HPDE6-E6E7 (cell line): ENCODE data around the gene MLIP.
"Not testable (repeated sequence)": the region's sequence is repeated elsewhere in the genome, so short reads cannot be mapped to it uniquely, and the experiment has no call there.

Experiments
- DNase-seq: peaks from one replicate; pipeline ENCODE4 v3.0.0; 2011; ENCODE audit warnings: missing footprints; ENCODE audit errors: extremely low spot score

The MLIP gene

DNA sequence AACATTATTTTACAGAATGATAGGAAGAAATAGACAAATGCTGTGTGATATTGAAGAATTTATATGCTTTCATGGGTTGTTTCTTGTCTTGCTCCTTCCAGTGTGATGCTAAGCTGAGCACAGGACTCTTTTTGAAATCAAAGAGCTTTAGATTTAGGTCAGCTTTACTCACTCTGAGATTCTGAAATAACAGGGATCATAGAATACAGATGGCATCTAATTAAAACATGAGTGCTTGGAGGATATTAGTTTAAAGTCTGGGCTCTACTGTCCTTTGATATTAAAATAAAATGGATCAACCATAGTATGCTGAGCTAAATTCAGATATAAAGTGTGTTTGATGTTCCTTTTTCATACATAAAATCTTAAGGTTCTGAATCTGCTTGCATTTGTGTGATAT, 29.6 kb downstream of the MLIP start:
- no peak for DNase-seq

DNA sequence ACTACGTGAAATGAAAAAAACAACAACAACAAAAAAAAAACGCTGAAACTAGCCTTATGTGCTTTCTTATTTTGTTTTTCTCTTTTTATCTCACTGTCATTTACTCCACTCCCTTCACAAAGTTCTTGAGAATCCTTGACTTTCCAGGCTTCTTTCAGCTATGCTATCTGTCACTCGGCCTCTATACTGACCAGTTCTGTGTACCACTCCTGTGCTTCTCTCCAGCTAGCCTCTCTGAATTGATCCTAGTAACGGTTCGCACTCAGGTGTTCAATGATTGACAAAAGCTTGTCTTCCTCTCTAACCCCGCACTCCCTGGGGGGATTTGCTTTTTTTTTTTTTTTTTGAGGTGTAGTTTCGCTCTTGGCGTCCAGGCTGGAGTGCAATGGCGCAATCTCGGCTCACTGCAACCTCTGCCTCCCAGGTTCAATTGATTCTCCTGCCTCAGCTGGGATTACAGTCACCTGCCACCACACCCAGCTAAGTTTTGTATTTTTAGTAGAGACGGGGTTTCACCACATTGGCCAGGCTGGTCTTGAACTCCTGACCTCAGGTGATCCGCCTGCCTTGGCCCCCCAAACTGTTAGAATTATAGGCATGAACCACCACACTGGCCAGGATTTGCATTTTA, 31.8 kb downstream of the MLIP start:
- DNase-seq = no peak

DNA sequence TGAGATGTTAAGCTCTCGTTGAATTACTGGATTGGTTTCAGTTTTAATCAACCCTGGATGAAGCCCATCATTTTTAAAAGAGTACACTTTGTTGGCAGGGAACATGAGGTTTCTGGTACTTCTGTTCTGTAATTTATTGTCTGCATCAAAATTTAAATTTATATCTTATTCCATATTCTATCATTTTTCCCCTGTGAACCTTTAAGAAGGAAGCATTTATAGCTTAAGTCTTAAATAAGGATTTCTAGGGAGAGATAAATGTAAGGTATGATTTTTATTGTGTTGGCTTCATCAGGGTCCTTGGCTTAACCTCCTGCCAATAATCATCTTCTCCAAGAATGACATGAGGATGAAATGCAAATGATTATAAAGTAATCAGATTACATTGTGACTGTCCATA, 40.6 kb downstream of the MLIP start:
- no peak for DNase-seq

DNA sequence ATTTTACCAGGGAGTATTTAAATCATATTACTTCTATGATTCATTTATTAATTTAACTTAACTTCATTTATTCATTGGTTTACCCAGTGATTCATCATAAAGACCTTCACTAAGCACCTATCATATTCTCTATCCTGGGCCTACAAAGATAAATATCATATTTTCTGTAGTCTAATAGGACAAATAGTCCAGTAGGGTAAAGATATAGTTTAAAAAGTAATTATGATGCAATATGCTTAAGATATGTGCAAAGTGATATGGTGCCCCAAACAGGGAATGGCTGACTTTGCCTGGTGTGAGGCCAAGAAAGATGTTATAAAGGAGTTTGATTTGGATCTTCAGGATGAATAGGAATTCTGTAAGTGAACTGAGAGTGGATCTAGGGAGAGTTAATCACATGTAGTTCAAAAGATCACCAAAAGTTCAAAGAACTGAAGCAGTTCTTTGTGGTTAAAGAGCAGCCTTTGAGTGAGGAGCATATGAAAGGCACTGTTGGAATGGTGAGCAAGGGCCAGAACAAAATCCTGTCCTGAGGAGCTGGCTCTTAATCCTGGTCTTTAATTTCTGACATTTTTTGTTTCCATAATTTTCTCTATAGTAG, 45.5 kb downstream of the MLIP start:
- DNase-seq = no peak

DNA sequence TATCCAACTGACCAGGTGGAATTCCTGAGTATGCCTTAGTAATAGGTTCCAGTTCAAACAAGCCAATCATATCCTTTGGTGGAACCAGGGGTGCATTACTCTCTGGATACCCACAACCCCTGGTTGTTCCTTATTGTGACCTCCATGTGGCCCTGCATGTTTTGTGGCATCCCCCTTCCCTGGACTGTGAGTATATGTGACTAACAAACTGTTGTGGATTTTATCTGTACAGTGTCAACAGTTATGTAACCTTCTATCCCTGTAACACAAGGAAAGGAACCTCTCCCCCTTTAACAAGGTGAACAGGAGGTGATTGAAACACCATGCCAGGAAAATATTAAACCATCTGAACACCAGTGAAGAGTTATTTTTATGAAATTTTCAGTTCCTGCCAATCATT, 46.2 kb downstream of the MLIP start:
- DNase-seq = no peak

DNA sequence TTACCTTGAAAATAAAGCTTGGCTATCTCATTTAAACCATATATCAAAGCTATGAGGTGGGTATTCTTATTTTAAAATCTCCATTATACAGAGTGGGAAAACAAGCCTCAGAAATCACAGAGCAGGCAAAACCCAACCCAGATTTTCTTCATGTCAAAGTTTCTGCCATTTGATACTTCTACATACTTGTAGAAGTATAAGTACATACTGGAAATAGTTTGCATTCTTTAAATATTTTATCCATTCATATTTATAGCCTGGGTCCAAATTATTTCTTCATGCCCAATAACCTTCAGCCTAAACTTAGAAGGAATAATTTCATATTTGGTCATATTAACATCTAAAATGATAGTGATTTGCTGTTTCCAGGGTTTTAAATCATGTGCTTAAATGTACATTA, 61.8 kb downstream of the MLIP start:
- no peak for DNase-seq

DNA sequence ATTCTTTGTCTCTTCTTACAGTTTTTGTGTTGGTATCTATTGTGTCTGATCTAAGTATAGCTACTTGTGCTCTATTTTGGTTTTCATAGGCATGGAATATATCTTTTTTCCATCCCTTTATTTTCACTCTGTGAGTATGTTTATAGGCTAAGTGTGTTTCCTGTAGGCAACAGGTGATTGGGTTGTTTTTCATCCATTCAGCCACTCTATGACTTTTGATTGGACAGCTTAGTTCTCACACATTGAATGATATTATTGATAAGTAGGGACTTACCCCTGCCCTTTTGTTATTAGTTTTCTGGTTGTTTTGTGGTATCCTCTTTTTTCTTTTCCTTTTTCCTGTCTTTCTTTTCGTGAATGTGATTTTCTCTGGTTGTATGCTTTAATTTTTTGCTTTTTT, 67.9 kb downstream of the MLIP start:
- DNase-seq = no peak

DNA sequence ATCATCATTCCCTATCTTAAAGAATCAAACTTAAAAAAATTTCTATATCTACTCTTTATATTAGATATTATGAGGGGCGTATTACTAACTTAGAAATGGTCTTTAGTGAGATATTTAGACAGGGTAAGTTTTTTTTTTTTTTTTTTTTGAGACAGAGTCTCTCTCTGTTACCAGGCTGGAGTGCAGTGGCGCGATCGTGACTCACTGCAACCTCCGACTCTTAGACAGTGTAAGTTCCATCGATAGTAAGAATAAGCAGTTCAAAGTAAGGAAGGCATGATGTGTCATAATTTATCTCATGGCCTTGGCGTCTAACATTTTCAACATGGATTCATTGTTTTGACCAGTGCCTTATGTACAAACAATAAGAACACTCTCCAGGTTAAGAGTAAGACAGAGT, 72.4 kb downstream of the MLIP start:
- no peak for DNase-seq

DNA sequence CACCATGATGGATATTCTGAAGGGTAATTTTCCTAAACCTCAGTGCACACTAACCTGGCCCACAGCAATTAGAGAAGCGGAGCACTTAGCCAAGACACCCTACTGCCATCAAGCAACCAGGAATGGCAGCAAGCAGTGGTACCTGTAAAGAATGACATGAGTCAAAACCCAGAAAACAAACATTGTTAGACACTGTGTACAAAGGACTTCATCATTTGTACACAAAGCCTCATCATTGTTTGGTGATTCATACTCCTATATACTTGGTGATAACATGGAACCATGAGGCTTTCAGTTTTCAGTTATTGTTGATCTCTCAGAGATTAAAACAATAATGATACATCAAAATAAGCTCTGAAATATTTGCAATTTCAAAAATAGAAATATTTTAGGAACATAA, 74.6 kb downstream of the MLIP start:
- no peak for DNase-seq

DNA sequence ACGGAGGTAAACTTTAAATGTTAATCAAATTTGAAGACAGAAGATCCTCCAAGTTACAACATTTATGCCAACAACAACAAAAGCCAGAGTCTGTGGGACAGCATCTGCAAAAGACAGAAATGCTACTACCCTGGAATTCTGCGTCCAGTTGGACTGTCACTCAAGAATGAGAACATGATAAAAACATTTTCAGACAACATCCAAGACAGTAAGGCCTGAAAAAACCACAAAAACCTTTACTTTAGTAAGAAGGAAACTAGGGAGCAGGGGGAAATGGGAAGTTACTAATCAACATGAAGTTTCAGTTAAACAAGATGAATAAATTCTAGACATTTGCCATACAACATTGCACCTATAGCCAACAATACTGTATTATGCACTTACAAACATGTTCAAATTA, 77.6 kb downstream of the MLIP start:
- DNase-seq = no peak

DNA sequence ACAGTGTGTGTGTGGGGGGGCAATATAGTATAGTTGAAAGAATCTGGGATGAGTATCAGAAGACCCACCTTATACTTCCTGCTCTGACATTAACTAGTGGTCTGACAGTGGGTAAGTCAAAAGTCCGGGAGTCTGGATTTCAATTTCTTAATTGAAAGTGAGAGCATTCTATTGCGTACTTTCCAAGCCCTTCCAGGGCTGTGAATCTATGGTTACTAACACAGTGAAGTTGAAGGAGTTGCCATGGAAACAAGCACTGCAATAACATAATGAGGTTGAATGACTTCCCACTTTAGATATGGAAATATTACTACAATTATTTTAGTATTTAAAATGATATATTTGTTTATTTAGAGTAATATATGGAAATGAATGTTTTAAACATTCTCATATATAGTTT, 80.2 kb downstream of the MLIP start:
- DNase-seq = no peak

DNA sequence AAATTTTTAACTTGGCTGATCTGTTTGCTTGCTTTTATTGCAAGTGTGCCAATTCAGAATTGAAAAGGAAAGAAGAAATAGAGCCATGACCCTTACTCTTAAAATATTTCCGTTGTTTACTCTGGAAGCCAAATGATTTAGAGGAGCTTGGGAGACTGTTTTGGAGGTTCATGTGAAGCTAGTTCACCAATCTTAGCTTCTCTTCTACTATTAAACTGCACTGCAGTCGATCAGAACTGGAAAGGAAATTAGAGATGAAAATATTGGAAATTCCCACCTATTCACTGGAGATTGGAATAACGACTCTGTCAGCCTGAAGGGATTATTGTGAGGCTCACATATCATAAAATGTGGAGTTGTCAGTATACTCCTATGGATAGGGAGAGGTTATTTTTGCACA, 81.8 kb downstream of the MLIP start:
- DNase-seq = no peak

DNA sequence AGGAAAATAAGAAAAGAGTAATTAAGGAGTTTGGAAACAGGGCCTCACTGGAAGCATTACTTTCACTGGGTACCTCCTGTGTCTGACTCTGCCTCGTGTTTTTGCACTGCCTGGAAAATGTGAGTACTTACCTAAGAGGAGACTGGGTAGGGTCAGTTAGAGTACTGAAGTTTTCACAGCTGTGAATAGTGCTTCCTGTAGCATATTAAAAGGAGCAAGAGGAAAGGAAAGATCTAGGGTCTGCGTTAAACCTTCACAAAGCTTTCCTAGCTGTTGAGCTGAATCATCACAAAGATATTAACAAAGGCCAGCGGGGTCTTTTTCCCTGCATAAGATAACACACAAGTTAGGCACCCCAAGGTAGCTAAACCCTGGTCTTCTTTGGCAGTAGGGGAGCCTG, 82.3 kb downstream of the MLIP start:
- DNase-seq = no peak

DNA sequence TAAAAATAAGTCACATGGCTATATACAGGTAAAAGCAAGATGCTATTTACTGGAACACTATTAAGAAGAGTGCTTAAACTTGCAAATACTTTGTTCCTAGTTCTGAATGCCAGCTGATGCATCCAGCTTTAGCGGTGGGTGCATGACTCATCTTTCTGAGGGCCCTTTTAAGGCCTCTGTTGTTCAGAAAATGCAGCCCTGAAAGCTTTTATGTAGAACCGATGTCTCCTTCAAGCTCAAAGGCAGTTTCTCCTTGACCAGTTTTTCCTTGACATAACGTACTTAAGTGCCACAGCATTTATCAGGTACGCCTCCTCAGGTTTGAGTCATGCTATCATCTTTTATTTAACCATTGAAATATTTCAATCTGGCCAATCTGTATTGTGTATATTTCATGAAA, 82.8 kb downstream of the MLIP start:
- peak; percentile 17 for DNase-seq

DNA sequence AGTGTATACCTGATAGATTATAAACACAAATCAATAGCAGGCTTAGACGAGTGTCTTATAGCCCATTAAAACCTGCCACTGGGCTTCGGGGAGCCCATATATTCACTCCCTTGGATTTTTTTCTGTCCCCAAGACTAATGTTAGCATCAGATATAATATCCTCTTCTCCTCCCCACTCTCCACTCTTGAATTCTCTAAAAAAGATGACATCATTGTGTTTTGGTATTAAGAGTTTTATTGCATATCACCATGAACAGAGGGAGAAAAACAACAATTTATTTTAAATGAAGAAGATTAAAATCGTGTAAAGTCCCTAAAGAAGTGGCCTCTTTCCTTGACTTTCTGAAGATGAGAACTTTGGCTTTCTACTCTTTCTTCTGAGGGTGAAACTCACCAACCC, 84.4 kb downstream of the MLIP start:
- DNase-seq = no peak

DNA sequence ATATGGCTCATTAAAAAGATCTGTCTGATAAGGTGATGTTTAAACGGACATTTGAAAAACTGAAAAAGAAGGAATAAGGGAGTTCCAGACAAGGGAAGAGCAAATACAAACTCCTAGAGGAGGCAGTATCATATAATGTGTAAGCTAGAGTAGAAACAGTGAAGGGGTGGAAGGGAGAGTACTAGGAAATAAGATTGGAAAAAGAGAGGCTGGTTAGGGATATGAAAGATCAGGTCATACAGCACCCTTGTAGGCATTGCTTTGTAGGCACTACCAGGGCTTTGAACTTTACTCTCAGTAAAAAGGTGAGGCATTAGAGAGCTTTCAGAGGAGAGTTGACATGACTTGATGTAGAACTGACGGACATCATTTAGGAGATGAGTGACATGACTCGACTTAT, 85.7 kb downstream of the MLIP start:
- no peak for DNase-seq

DNA sequence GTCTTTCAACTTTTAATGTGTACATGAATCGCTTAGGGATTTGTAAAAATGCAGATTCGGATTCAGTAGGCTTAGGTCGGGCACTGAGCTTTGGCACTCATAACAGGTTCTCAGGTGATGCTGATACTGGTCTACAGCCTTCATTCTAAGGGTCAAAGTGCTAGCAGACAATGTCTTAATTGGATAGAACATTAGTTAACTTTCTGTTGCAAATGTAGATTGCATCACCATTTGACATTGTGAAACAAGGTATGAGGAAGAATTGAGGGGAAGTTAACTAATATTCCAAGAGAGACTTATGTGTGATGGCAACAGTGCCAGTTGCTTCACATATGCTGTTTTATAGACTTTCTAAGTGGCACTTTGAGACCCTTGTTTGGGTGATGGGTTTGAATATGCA, 86.9 kb downstream of the MLIP start:
- no peak for DNase-seq

DNA sequence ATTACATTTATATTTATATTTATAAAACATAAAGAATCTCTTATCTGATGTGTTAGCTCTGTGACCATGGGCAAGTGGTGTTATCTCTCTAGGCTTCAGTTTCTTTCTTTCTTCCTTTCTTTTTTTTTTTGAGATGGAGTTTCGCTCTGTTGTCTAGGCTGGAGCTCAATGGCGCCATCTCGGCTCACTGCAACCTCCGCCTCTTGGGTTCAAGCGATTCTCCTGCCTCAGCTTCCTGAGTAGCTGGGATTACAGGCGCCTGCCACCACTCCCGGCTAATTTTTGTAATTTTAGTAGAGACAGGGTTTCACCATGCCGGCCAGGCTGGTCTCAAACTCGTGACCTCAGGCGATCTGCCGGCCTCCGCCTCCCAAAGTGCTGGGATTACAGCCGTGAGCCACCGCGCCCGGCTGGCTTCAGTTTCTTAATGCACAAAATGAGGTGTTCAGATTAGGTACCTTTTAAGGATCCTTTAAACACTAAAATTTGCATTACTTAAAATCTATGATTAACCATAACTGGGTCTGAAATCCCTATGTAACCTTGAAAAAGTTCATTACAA, 92.3 kb downstream of the MLIP start:
- DNase-seq = not testable (repeated sequence)

DNA sequence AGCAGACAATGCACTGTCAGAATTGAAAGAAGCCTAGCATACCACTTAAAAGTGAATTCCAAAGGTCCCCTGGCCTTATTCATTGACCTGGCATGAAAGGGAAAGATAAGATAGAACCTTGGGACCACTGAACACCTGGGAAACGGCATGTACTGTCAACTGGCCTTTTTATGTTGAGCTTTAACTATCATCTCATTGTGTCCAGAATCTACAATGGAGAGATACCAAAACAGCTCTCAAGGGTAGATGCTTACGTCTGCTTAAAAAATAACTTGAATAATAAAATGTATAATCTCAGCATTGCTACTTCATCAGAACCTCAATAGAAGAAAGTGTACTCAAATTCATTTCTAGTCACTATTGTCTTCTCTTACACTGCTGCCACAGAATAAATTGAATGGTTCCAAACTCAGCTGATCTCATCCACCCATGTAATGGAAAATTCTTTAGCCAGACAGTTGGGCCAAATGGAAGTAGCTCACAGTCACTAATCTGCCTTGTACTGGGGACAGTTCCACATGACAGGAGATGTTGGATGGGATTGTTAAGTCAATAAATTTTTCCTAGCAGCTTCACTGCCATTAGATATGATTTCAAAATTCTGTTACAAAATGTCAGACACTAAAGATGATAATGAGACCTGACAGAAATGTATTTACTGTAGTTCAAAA, 93.8 kb downstream of the MLIP start:
- DNase-seq = no peak

DNA sequence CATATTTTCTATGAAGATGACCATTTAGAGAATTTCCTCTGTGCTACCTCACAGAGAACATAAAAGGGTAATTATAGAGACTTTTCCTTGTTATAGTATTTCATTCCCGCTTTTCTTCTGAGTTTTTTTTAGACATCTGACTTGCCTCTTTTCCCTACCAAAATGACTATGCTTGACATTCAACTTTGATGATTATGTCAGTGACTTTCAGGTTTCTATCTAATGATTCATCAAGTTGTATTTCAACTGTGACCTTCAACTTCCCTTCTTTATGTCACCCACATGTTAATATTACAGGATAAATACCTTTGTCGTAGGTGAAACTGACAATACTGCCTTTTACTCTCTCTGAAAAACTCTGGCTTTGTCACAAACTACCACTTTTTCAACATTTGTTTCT, 95.3 kb downstream of the MLIP start:
- no peak for DNase-seq

DNA sequence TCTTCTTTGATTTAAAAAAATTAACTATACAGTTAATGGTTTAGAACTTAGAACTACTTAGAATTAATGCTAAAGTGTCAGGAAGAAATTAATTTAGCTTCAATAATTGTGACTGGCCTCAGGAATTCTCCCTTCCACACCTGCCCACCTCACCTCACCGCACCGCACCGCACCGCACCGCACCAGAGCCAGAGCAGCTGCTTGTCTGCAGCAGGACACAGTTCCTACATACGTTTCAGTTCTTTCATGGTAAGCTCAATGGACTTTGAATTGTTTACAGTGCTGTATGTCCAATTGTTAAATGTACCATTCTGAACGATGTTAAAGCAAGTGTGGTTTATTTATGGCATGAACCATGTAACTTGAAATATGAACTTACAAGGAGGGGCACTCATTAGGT, 98.7 kb downstream of the MLIP start:
- DNase-seq = not testable (repeated sequence)

DNA sequence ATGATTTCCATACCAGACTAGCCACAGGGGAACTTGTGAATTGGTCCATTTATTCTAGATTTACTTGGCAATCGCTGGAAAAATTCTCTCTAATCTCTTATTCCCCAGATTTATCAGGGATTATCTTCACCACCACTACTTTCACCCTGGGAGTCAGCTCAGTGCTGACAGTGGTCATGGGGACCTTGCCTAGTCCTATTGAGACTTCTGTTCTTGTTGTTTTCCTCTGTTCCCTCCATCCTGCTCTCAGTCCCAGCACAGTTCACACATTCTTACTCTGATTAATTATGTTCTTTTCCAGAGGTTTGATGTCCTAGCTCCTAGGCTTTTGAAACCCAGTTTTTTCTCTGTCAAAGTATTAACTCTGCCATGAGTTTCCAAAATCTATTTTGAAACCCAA, 103.0 kb downstream of the MLIP start:
- no peak for DNase-seq

DNA sequence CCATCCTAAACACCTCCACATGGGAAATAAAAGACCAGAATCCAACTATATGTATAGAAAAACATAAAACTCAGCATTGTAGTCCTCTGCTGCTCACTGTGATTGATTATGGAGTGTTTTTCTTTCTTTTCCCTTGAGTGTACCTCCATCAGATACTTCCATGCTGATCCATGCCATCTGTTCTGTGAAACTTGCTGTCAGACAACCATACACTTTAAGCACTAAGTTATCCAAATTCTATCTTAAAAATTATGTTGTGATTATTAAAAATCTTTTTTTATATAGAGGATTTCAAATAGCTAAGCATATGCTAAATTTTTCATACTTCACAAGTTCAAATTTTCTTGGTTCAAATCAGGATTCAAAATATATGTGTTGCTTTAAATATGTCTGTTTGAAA, 105.1 kb downstream of the MLIP start:
- DNase-seq = no peak
